ENCODE results near the gene OTOG.

OTOG gene

GRCh38 chr11:17650127-17650911, 103.3 kb downstream of the OTOG start:
- no peak for DNase-seq (ENCODE audit: low read depth)

GRCh38 chr11:17651061-17651460, 104.0 kb downstream of the OTOG start:
- no peak for DNase-seq (ENCODE audit: low read depth)

GRCh38 chr11:17651681-17652080, 104.6 kb downstream of the OTOG start:
- no peak for DNase-seq (ENCODE audit: low read depth)

- no peak for DNase-seq (ENCODE audit: low read depth)
These were observed 105.5 kb downstream of the OTOG start for GRCh38 chr11:17652556-17652955.

- DNase-seq (ENCODE audit: low read depth) = no peak
These were observed 106.6 kb downstream of the OTOG start for GRCh38 chr11:17653611-17654010.

GRCh38 chr11:17655682-17656081, 108.6 kb downstream of the OTOG start:
- no peak for DNase-seq (ENCODE audit: low read depth)

DNA sequence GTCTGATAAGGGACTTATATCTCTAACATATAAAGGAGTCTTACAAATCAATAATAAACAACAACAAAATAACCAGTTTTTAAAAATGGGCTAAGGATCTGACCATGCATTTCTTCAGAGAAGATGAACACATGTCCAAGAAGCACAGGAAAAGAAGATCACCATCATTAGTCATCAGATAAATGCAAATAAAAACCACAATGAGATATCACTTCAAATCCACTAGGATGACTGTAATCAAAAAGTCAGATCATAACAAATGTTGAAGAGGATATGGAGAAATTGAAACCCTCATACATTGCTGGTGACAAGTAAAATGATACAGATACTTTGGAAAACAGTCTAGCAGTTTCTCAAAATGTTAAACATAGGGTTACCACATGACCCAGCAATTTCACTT, 111.2 kb downstream of the OTOG start:
- no peak for DNase-seq (ENCODE audit: low read depth)

DNA sequence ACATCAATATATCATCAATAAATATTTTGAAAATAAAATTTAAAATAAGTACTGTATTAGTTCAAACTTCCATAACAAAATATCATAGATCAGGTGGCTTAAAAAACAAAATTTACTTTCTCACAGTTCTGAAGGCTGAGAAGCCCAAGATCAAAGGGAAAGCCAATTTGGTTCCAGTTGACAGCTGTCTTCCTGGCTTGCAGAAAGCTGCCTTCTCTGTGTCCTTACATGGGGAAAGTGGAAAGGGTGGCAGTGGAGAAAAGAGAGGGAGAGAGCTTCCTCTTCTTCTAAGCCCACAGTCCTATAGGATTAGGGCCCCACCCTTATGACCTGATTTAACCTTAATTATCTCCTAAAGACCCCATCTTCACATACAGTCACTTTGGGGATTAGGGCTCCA, 121.1 kb downstream of the OTOG start:
- DNase-seq (ENCODE audit: low read depth) = no peak

DNA sequence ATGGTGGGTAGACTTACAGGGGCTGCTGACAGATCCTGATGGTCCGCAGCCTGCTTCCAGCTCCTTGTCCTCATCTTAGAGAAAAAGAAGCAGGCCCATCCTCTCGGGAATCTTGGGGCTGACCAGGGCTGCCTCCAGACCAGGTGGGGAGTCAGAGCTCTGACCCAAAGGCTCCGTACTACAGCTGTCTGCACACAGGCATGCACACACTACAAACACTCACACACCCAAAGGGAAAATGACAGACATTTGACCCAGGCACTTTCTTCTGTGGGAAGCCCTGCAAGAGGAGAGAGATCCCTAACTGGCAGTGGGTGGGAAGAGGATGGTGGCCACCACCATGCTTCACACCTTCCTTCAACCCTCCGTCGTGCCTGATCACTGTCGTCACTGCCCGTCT, 125.4 kb downstream of the OTOG start:
- DNase-seq (ENCODE audit: low read depth) = no peak

GRCh38 chr11:17673951-17674350, 126.9 kb downstream of the OTOG start:
- DNase-seq (ENCODE audit: low read depth) = no peak

- no peak for DNase-seq (ENCODE audit: low read depth)
These were observed 135.8 kb downstream of the OTOG start for GRCh38 chr11:17682848-17683247.

- peak; percentile 77 for DNase-seq (ENCODE audit: low read depth)
These were observed 136.5 kb downstream of the OTOG start for GRCh38 chr11:17683377-17684161.

- no peak for DNase-seq (ENCODE audit: low read depth)
These were observed 137.5 kb downstream of the OTOG start for GRCh38 chr11:17684550-17684949.

DNA sequence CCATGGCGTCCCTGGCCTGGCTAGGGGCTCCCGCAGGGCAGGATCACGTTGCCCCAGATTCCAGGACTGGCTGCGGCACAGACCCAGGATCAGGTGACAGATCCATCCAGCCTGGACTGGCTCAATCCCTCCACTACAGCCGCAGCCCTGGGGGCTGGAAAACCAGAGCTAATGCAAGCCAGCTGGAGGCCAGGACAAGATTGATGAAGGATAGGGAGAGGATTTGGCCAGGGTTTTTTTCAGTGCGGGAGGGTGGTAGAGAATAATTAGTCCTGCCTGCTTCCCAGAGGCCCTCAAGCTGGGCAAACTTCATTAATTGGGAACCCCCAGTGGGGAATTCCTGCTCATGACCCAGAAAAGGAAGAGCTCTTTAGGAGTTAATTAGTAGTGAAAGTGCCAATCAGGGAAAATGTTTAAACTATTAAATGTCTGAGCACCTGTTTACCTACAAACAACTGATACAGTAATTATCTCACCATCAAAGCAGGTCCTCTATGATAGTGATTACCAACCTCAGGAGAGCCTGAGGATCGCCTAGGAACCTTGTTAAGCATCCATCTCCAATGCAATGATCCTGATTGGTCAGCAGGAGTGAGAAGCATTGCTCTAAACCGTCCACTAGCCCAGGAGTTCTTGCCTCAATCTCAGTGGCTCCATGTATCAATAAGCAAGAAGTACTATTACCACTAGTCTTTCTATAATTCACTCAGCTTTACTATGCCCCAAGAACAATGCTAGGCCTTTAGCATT, 139.3 kb downstream of the OTOG start:
- DNase-seq (ENCODE audit: low read depth) = no peak

DNA sequence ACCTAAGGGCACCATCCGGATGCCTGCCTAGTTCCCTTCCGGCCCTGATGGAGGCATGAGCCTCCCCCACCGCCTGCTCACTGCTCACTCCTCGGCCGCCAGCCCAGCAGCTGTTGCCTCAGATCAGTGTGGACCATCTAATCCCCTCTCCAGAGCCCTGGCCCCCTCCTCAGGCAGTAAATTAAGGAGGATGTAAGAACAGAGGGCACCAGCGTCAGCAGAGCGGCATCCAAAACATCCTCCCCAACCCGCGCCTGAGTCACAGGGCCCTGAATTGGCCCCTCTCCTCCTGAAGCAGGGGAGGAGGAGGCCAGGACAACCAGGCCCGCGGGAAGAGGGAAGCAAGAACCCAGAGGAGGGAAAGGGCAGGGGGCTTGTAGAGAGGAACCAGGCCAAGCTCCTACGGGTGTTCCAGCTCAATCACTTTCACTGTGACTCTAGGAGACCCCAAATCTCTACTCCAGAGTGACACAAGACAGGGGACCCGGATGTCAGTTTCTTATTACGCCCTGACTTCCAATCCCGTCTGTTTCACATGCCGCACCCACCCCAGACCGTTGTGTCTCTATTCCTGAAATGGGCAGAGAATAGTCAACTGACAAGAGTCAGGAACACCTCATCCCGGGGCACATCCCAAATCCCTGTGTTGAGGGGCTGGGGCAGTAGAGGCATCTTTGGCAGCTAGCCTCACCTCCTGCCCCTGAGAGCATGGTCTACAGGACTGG, 141.0 kb downstream of the OTOG start:
- DNase-seq (ENCODE audit: low read depth) = no peak

DNA sequence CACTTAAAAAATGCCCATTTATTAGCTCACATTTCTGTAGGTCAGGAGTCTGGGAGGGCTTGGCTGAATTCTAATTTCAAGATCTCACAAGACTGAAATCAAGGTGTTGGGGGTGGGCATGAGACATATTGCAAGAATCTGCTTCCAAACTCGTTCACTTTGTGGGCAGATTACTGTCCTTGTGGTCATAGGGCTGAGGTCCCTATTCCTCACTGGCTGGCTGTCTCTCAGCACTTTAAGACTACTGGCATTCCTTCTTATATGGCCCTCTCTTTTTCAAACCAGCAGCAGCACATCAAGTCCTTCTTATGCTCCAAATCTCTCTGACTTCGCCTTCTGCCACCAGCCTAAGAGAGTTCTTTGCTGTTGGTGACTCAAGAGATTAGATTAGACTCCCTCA, 144.5 kb downstream of the OTOG start:
- no peak for DNase-seq (ENCODE audit: low read depth)

- no peak for DNase-seq (ENCODE audit: low read depth)
These were observed 144.9 kb downstream of the OTOG start for GRCh38 chr11:17691976-17692375.

DNA sequence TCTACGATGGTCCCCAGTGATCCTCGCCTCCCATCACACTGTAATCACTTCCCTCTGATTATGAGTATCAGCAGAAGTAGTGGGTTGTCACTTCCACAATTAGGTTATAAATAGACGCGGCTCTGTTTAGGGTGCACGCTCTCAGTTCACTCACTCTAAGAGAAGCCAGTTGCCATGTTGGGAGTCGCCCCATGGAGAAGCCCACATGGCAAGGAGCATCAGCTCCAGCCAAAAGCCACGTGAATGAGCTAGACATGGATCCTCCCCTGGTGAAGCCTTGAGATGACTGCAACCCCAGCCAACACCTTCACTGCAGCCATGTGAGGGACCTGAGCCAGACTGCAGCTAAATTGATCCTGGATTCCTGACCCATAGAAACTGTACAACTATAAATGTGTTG, 145.9 kb downstream of the OTOG start:
- no peak for DNase-seq (ENCODE audit: low read depth)

GRCh38 chr11:17693531-17693930, 146.5 kb downstream of the OTOG start:
- DNase-seq (ENCODE audit: low read depth) = no peak

- no peak for DNase-seq (ENCODE audit: low read depth)
These were observed 147.5 kb downstream of the OTOG start for GRCh38 chr11:17694494-17695110.
